ENCODE results near the gene GALNT17.

Gene GALNT17

DNA sequence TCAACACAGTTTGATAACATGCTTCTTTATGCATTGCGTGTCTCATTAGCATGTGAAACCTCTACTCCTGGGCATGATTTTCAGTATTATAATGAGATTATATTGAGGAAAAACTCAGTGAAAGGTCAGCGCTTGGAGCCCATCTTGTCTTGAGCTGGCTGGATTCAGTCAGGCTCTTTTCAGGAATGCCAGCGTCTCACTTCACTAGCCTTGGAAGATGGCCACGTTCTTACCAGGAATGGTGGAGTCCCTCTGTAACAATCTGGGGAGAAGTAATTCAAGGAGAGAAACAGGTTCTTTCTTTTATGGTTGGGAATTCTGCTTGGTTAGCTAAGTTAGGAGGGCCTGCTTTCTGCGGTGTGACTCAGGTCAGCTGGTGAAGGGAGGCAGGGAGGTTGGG, 241.0 kb downstream of the GALNT17 start:
- CTCF ChIA-PET: no interaction called here

DNA sequence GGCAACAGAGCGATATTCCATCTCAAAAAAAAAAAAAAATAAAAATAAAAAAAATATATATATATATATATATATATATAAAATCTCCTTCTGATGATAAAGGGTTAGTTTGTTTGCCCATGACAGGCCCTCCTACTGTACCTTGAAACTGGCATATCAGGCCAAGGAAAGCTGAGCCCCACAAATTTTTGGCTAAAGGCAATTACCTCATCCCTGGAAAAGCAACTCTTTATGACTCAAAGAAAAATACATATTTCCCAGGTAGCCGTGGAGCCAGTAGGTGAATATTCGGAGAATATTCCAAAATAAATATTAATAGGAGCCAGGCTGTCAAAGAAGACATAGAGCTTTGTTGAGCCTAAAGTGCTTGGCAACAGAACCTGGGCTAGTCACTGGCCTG, 245.1 kb downstream of the GALNT17 start:
- CTCF ChIA-PET: no interaction called here
- no peak for DNase-seq
- no peaks in the 10 kb centered on the region for H3K27me3 Mint-ChIP-seq
- H3K4me3 Mint-ChIP-seq: no peak overlapping the region
- H3K9me3 Mint-ChIP-seq: peaks cover 42% of the 10 kb centered on the region
- no peaks in the 10 kb centered on the region for H3K4me1 Mint-ChIP-seq
- peaks cover 3% of the 10 kb centered on the region for H3K36me3 Mint-ChIP-seq
- no peak overlapping the region for H3K27ac Mint-ChIP-seq

More for the DNA sequence above, 241.0 kb downstream of the GALNT17 start:
- H3K4me1 Mint-ChIP-seq: no peaks in the 10 kb centered on the region
- no peak for DNase-seq
- peaks cover 3% of the 10 kb centered on the region for H3K36me3 Mint-ChIP-seq
- H3K4me3 Mint-ChIP-seq: no peak overlapping the region
- no peak overlapping the region for H3K27ac Mint-ChIP-seq
- H3K27me3 Mint-ChIP-seq: no peaks in the 10 kb centered on the region
- H3K9me3 Mint-ChIP-seq: peaks cover 27% of the 10 kb centered on the region

DNA sequence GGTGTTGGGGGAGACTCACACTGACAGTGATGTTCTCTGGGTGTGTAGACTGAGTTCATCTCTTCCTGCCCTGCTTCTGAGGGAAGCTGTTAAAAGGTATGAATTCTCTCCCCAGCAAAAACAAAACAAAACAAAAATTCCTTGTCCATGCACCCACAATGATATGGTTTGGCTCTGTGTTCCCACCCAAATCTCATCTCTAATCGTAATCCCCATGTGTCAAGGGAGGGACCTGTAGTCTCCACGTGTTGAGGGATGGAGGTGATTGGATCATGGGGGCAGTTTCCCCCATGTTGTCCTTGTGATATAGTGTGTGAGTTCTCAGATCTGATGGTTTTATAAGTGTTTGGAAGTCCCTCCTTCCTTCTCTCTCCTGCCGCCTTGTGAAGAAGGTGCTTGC, 245.5 kb downstream of the GALNT17 start:
- H3K4me1 Mint-ChIP-seq: no peaks in the 10 kb centered on the region
- no peak for DNase-seq
- no peaks in the 10 kb centered on the region for H3K27me3 Mint-ChIP-seq
- peaks cover 46% of the 10 kb centered on the region for H3K9me3 Mint-ChIP-seq
- H3K36me3 Mint-ChIP-seq: peaks cover 3% of the 10 kb centered on the region
- CTCF ChIA-PET: no interaction called here
- H3K4me3 Mint-ChIP-seq: no peak overlapping the region
- no peak overlapping the region for H3K27ac Mint-ChIP-seq

DNA sequence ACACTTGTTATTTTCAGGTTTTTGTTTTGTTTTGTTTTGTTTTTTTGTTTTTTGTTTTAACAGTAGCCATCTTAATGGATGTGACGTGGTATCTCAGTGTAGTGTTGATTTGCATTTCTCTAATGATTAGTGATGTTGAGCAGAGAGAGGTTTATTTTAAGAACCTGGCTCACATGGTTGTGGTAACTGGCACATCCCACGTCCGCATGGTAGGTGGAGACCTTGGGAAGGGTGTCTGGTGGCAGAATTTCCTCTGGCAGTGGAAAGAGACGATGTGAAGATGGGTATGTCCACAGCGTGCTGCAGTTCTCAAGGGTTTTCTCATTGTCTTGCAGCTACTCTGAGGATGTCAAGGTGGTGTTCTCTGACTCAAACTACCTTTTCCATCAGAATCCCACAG, 252.2 kb downstream of the GALNT17 start:
- Mint-ChIP-seq H3K9me3 (peaks cover 55% of the 10 kb centered on the region), H3K27me3 (no peaks in the 10 kb centered on the region), H3K4me3 (no peak overlapping the region), H3K4me1 (no peaks in the 10 kb centered on the region), H3K36me3 (no peaks in the 10 kb centered on the region), H3K27ac (no peak overlapping the region)
- CTCF ChIA-PET: no interaction called here
- DNase-seq: no peak

DNA sequence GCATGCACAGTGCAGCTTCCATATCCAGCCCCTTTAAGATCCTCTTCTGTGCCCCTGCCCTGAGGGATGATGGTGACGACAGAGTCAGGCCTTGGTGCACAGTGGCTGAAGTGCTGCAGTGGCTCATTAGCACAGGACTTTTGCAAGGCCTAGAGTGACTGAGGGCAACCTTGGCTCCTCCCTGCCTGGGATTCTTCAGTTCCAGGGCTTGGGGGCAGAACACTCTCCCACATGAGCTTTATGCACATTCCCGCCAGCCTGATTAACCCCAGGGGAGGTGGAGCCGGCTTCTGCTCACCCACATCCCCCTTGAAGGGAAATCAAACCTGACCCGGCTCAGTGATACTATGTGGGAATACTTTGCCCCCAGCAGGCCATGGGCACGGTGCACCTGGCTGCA, 253.4 kb downstream of the GALNT17 start:
- Mint-ChIP-seq H3K27ac (no peak overlapping the region), H3K36me3 (no peaks in the 10 kb centered on the region), H3K27me3 (no peaks in the 10 kb centered on the region), H3K9me3 (peaks cover 51% of the 10 kb centered on the region), H3K4me3 (no peak overlapping the region), H3K4me1 (no peaks in the 10 kb centered on the region)
- CTCF ChIA-PET: no interaction called here
- no peak for DNase-seq

DNA sequence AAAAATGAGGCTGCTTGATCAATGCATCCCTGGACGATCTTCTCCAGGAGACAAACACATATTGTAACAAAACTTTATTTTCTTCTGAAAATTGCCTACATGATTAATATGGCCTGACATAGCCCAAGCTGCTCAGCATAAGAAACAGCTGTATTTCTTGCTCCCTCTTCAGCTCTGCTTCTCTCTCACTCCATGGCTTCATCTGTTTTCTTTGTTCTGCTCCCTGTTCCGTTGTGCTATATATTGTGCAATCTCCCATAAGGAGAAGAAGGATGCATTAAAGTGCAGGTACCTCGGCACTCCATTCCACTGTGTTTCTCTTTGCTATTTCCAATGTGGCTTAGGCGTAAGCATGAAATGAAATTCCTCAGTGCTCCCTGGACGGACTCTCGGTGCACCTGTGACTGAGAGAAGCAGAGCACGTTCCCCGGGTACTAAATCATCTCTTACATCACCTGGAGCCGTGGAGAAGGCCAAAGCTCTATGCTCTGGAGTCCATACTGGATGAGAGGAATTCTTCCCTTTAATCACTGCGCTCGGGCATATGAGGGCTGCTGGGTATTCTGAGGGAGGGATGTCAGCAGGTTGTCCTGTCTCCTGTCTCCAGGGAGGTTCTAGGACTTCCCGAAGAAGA, 254.3 kb downstream of the GALNT17 start:
- CTCF ChIA-PET: no interaction called here
- no peak overlapping the region for H3K27ac Mint-ChIP-seq
- H3K4me1 Mint-ChIP-seq: no peaks in the 10 kb centered on the region
- H3K36me3 Mint-ChIP-seq: no peaks in the 10 kb centered on the region
- no peaks in the 10 kb centered on the region for H3K27me3 Mint-ChIP-seq
- no peak for DNase-seq
- H3K4me3 Mint-ChIP-seq: no peak overlapping the region
- H3K9me3 Mint-ChIP-seq: peaks cover 55% of the 10 kb centered on the region

DNA sequence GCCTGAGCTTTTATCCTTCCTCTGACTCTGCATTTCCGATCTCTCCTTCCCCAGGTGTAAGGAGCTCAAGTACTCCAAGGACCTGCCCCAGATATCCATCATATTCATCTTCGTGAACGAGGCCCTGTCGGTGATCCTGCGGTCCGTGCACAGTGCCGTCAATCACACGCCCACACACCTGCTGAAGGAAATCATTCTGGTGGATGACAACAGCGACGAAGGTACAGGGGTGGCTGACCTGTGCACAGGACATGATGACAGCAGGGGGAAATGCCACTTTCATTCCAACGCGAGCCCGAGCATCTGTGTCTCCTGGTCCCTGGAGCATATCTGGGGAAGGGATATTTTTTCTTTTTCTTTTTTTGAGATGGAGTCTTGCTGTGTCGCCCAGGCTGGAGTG, 256.2 kb downstream of the GALNT17 start:
- no peak for DNase-seq
- peaks cover 54% of the 10 kb centered on the region for H3K9me3 Mint-ChIP-seq
- CTCF ChIA-PET: no interaction called here
- no peak overlapping the region for H3K27ac Mint-ChIP-seq
- H3K4me3 Mint-ChIP-seq: no peak overlapping the region
- no peaks in the 10 kb centered on the region for H3K27me3 Mint-ChIP-seq
- H3K36me3 Mint-ChIP-seq: no peaks in the 10 kb centered on the region
- H3K4me1 Mint-ChIP-seq: no peaks in the 10 kb centered on the region

DNA sequence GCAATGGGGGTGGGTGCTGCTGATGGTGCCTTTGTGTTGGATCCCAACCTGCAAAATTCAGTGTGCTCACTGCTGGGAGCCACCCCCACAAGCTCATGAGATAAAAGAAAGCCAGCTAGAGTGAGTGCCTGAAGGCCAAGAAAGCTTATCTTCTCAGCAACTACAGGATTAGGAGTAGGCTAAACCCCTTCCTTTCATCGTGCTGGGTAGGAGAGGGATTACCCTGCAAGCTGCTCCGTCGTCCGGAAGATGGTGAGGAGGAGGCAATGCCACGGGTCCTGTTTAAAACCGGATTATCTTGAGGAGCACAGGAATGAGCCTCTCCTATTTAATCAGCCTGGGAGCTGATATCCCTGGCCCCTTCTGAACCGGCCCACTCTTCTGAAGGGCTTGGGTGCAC, 258.0 kb downstream of the GALNT17 start:
- H3K4me3 Mint-ChIP-seq: no peak overlapping the region
- H3K36me3 Mint-ChIP-seq: no peaks in the 10 kb centered on the region
- CTCF ChIA-PET: no interaction called here
- no peaks in the 10 kb centered on the region for H3K27me3 Mint-ChIP-seq
- H3K9me3 Mint-ChIP-seq: peaks cover 48% of the 10 kb centered on the region
- no peak for DNase-seq
- no peaks in the 10 kb centered on the region for H3K4me1 Mint-ChIP-seq
- no peak overlapping the region for H3K27ac Mint-ChIP-seq

DNA sequence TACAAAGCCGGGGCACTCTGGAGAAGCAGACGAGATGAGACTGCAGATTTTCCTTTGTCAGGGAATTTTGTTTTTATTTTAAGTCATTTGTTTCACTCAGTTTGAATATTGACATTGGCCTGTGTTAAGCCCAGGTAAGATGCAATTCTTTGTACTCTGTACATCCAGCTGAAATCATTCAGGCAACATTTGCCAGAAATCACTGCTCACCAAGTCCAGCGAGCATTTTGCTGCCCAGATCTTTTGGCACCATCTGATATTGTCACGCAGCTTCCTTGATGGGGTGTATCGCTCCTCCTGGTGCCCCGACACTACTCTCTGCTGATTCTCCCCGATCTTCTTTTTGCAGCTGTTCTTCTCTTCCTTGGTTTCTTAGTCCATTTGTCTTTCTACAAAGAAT, 261.7 kb downstream of the GALNT17 start:
- H3K27me3 Mint-ChIP-seq: no peaks in the 10 kb centered on the region
- no peak overlapping the region for H3K4me3 Mint-ChIP-seq
- H3K36me3 Mint-ChIP-seq: no peaks in the 10 kb centered on the region
- DNase-seq: no peak
- H3K27ac Mint-ChIP-seq: no peak overlapping the region
- peaks cover 34% of the 10 kb centered on the region for H3K9me3 Mint-ChIP-seq
- CTCF ChIA-PET: no interaction called here
- H3K4me1 Mint-ChIP-seq: no peaks in the 10 kb centered on the region

DNA sequence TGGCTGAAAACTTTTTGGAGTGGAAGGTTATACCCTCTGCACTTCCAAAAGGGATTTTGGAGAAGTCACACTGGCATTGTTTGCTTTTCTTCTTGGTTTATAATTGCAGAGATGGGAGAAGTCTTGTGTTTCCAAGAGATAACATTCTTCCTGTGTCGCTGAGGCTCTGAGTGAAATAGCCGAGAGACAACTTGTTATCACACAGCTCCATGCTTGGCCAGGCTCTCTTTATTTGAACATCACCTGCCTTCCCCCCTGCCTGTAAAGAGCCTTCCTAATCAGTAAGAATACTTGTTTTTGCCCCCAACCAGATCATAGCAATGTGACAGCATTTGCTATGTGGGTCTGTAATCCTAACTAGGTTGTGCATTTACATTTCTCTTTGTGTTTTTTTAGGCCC, 270.7 kb downstream of the GALNT17 start:
- H3K27me3 Mint-ChIP-seq: no peaks in the 10 kb centered on the region
- no peak overlapping the region for H3K27ac Mint-ChIP-seq
- DNase-seq: no peak
- CTCF ChIA-PET: no interaction called here
- H3K4me1 Mint-ChIP-seq: no peaks in the 10 kb centered on the region
- H3K9me3 Mint-ChIP-seq: peaks cover 25% of the 10 kb centered on the region
- no peaks in the 10 kb centered on the region for H3K36me3 Mint-ChIP-seq
- H3K4me3 Mint-ChIP-seq: no peak overlapping the region

DNA sequence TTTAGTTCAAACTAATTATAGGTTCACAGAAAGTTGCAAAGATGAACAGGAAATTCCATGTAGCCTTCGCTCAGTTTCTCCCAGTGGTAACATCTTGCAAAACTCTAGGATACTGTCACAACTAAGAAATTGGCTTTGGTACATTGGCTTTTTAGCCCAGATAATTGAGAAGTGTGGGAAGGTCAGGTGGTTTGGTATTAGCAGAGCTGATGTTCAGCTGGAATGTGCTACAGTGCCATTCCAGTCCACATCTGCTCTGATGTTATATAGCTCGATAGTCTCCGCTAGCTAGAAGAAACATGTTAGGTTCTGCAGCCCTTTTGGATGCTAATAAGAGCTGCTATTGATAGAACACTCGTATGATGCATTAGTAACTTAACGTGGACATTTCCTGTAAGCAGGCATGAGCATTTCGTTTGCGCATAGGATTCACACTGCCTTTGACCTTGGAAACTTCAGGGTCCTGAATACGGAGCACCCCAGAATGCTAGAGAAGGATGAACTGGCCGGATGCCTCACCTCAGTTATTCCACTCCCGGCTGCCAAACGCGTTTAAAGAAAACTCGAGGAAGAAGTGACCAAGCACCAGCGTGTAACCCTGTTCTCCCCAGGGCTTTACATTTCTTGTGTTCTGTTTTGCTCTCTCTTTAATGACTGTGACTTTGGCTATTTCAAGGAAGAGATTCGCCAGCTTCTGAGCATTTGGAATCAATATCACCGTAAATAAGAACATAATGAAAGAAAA, 271.4 kb downstream of the GALNT17 start:
- no peak overlapping the region for H3K27ac Mint-ChIP-seq
- no peak for DNase-seq
- H3K36me3 Mint-ChIP-seq: no peaks in the 10 kb centered on the region
- H3K4me1 Mint-ChIP-seq: no peaks in the 10 kb centered on the region
- no peak overlapping the region for H3K4me3 Mint-ChIP-seq
- H3K9me3 Mint-ChIP-seq: peaks cover 28% of the 10 kb centered on the region
- no peaks in the 10 kb centered on the region for H3K27me3 Mint-ChIP-seq
- CTCF ChIA-PET: no interaction called here

DNA sequence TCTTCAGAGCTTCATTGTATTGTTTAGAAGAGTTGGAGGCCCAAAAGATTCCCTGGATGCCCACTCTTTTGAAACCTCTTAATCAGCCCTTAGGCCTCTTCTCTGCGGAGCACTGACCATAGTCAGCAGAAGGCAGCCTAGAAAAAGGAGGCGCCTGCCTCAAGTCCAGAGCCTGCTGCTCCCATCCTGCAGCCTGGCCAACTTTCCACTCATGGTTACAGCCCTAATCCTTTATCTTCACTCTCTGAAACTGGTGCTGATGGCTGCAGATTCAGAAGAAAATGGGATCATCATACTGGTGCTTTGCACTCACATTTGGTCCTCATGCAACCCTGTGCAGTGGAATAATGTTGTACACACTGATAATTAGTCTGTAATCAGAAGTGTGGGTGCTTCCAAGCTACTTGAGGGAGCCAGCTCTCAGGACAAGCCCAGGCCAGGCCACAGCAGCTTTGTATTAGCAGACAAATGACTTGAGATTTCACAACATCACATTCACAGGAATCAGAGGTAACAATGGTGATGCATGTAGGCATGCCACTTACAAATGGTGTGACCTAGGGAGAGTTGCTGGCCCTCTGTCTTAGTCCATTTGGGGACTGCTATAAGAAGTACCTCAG, 272.9 kb downstream of the GALNT17 start:
- no peak for DNase-seq
- Mint-ChIP-seq H3K27ac (no peak overlapping the region), H3K36me3 (no peaks in the 10 kb centered on the region), H3K4me1 (no peaks in the 10 kb centered on the region), H3K9me3 (peaks cover 28% of the 10 kb centered on the region), H3K4me3 (no peak overlapping the region), H3K27me3 (no peaks in the 10 kb centered on the region)
- CTCF ChIA-PET: no interaction called here

DNA sequence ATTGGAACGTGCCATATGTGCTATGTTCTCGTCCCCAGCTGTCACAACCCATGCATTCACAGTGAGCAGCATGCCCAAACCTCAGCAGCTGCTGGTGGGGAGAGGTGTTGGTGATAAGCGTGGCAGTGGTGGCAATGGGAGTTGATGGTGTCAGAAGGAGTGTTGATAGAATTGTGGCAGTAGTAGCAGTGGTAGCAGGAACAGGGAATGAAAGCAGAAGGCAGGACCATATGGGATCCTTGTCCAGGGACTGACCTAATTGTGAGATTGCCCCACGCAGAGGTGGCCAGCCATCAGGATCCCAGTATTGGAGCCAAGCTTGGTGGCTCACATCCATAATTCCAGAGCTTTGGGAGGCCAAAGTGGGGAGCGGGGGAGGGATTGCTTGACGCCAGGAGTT, 276.3 kb downstream of the GALNT17 start:
- Mint-ChIP-seq H3K4me1 (no peaks in the 10 kb centered on the region), H3K36me3 (no peaks in the 10 kb centered on the region), H3K27ac (no peak overlapping the region), H3K4me3 (no peak overlapping the region), H3K27me3 (no peaks in the 10 kb centered on the region), H3K9me3 (peaks cover 44% of the 10 kb centered on the region)
- DNase-seq: no peak
- CTCF ChIA-PET: no interaction called here

DNA sequence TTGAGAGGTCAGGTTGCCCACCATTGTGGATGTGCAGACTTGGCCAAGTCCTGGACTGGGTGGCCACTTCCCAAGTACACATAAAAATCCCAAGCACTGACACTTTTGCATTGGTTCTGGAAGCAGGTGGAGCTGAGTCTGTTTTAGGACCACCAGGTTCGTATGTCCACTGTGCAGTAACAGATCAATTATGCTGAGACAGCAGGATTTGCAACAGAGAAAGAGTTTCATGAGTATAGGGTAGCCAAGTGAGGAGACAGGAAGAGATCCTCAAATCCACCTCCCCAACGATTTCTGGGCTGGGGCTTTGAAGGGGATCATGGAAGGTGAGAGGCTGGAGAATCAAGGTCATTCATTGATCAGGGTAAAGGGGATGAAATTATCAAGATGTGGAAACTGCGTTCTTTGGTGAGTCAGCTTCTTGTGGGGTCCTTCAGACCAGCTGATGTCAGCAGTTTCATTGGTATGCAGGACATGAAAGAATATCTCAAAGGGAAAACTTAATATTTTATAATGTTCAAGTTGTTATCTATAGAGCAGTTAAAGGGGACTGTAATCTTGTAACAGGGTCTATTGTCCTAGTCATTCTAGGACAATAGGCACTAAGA, 277.7 kb downstream of the GALNT17 start:
- no peak overlapping the region for H3K4me3 Mint-ChIP-seq
- CTCF ChIA-PET: no interaction called here
- no peaks in the 10 kb centered on the region for H3K4me1 Mint-ChIP-seq
- DNase-seq: no peak
- H3K27ac Mint-ChIP-seq: no peak overlapping the region
- no peaks in the 10 kb centered on the region for H3K27me3 Mint-ChIP-seq
- H3K36me3 Mint-ChIP-seq: no peaks in the 10 kb centered on the region
- H3K9me3 Mint-ChIP-seq: peaks cover 45% of the 10 kb centered on the region

DNA sequence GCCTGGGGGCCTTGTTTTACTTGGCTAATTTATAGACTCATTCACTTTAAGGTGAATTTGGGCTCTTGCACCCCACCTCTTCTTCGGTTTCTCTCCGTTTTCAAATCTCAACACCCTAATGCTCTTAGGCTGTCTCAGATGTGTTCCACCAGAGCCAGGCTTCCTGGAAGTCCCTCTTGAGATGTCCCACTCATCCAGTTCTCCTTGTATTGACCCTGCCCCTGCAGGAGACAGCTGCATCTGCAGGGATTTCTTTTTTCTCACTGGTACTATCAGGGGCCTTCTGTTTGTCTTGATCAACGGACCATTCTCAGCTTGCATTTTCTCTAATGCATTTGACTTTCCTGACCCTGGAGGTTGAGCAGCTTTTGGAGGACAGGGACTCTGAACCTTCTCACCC, 279.5 kb downstream of the GALNT17 start:
- H3K4me3 Mint-ChIP-seq: no peak overlapping the region
- H3K4me1 Mint-ChIP-seq: no peaks in the 10 kb centered on the region
- H3K27me3 Mint-ChIP-seq: no peaks in the 10 kb centered on the region
- no peak for DNase-seq
- H3K9me3 Mint-ChIP-seq: peaks cover 50% of the 10 kb centered on the region
- H3K36me3 Mint-ChIP-seq: no peaks in the 10 kb centered on the region
- CTCF ChIA-PET: no interaction called here
- H3K27ac Mint-ChIP-seq: no peak overlapping the region

Data from activated naive CD4-positive, alpha-beta T cell treated with anti-CD3 and anti-CD28 coated beads, Interleukin-2, amount 10 ng/mL, durations not matched to agents 7 days and 5 days (primary cell).